Amygdala (tissue), 56 donors: ENCODE data around the gene TRPM3.

ENCODE experiments used
- DNase-seq, 56 donors: peaks; one replicate each; lab custom pipeline; 2025; lab: John Stamatoyannopoulos, UW

TRPM3 gene

DNA sequence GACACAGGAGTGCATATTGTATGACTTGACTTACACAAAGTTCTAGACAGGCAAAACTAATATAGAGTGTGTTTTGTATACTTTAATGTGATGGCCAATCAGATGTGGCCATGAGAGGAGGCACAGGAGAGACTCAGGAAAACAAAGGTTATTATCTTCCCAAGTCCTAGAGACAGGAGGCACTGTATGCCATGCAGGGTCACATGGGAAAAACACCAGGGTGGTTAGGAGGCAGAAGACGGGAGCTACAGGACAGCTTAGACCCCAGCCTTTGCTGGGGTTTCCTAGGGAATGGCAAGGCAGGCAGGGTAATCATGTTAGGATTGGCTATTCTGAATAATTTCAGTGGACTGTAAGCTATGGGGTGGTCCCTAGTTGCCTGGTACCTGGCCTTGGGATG, 16.2 kb downstream of the TRPM3 start:
- no peak for DNase-seq

DNA sequence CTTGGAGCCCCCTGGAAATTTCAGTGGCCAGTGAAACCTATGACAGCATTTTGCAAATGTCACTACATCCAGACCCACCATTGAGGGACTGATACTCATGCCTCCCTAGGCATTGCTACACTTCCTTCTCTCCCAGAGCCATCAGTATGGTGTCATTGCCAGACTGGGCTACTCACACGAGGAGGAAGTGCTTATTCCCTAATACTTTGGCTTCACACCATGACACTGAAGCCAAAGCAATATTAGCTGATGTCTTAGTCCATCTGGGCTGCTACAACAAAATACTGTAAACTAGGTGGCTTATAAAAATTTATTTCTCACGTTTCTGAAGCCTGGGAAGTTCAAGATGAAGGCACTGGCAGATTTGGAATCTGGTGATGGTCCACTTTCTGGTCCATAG, 22.6 kb downstream of the TRPM3 start:
- DNase-seq, result no peak

- no peak for DNase-seq
These were observed 23.8 kb downstream of the TRPM3 start for GRCh38 chr9:71097671-71098070.

DNA sequence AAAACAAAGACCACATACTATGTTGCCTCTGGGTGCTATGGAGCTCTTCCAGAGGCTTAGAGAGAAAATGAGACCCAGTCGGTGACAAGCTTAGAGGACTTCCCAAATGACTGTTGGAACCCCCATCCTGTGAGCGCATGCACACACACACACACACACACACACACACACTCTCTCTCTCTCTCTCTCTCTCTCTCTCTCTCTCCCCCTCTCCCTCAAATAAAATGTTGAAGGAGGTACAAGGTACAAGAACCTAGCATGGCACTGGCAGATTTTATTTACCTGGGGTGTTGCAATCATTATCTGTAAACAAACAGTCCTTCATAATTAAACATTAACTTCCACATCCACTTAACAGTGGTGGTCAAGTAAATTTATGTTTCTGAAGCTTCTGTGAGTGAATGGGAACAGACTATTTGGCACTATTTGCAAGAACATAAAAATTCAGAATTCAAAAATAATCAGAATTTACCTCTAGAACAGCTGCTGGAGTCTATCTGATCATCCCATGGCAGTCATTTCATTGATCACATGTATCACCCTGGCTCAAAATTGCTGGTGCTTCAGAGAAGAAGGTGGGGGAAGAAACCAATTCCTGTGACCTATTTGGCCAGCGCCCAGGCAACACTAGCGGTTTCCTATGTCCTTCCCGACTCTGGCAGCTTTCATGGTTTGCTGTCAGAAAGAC, 24.9 kb downstream of the TRPM3 start:
- DNase-seq, result peak in 13 of 56 donors; percentile 2 to 30 (median 10)

GRCh38 chr9:71094708-71095251, 26.6 kb downstream of the TRPM3 start:
- no peak for DNase-seq

DNA sequence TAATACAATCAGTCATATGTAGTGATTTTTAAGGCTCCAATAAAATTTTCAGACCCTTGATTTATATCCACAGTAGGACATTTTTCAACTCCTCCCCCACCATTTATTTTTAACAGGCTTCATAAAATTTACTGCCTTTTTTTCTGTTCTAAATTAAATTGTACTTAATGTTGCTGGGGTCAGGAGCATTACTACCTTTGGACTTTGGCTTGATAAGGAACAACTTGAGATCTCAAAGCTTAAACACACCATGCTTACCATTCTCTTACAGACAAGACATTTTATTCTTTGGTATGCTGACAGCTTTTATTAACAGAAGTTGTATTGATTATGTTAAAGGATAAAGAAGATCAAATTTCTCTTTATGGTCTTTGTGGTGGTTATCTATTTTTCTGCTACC, 30.5 kb downstream of the TRPM3 start:
- DNase-seq, result no peak

DNA sequence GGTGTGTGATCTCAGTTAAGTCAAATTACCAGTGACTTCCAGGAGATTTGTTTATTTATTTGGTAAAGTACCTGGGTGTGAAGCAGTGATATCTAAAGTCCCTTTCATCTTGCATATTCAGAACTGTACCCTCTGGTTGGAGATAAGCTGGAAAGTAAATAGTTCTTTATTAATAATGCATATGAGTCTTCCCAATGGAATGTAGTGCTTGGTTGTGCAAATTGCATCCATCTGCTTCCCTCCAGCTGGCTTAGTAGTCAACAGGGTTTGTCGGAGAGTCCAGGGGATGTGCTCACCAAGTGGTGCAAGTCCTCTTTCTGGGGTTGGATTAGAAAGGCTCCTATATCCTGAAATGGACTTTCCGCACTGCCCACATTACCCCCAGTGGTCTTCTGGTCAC, 42.0 kb downstream of the TRPM3 start:
- no peak for DNase-seq

- DNase-seq, result no peak
These were observed 45.3 kb downstream of the TRPM3 start for GRCh38 chr9:71076096-71076495.

GRCh38 chr9:71073494-71073893, 47.9 kb downstream of the TRPM3 start:
- DNase-seq, result no peak

DNA sequence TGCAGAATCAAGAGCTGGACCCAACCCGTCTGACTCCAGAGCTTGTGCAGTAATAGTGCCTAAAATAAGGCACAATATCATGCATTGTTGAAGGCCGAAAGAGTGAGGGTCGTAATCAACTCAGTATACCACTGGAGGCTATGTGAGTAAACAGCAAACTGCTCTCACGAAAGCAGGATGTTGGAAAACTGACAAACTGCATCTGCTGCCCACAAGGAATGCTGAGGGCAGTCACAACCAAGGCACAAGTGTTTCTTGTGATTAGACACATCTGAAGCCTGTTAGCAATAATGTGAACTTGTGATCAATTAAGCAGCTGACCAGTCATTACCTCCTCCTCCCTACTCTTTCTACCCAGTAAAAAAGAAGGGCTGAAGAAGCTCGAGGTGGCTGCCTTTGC, 48.8 kb downstream of the TRPM3 start:
- no peak for DNase-seq

DNA sequence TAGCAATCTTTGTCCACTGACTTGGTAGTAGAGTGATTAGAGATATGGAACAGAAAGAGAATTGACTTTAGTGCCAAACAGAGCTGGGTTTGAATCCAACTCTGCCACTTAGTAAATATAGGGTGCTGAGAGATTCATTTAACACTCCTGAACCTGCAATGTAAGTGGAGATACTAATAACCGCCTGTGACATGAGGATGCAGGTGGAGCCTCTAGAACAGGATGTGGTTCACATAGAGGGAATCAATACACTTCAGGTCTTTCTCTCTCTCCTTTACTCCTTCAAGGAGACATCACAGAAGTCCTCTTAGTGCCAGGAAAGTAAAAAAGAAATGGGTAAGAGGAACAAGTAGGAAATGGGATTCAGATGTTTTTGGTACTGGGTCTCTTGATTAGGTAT, 49.8 kb downstream of the TRPM3 start:
- no peak for DNase-seq

- DNase-seq, result no peak
These were observed 62.8 kb downstream of the TRPM3 start for GRCh38 chr9:71058660-71059059.

GRCh38 chr9:71052287-71052686, 69.1 kb downstream of the TRPM3 start:
- no peak for DNase-seq

GRCh38 chr9:71048280-71048679, 73.1 kb downstream of the TRPM3 start:
- no peak for DNase-seq

DNA sequence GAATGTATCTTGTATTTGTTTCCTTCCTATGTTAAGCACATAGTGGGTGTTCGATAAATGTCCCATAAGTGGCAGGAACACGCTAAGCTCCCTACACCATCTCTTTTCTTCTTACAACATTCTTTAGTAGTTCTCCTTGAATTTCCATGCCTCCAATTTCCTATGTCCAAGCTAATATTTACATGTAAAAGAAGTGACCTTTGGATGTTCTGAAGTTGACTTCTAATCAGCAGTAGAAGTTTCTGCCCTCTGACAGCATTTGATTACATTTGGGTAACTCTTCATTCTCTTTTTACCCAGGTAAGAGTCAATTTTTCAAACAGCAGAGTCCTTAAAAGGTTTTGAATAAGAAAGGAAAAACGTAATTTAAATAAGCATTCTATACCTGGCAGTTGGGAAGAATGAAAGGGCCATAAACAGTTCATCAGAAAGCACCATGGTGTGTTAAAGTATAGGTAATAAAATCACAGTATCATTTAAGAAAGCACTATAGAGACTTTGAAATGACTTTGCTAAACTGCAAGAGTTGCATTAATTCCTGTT, 78.9 kb downstream of the TRPM3 start:
- DNase-seq, result no peak

GRCh38 chr9:71037521-71037920, 83.9 kb downstream of the TRPM3 start:
- DNase-seq, result no peak

GRCh38 chr9:71036501-71036900, 84.9 kb downstream of the TRPM3 start:
- DNase-seq, result peak in 12 of 56 donors; percentile 1 to 49 (median 6)

DNA sequence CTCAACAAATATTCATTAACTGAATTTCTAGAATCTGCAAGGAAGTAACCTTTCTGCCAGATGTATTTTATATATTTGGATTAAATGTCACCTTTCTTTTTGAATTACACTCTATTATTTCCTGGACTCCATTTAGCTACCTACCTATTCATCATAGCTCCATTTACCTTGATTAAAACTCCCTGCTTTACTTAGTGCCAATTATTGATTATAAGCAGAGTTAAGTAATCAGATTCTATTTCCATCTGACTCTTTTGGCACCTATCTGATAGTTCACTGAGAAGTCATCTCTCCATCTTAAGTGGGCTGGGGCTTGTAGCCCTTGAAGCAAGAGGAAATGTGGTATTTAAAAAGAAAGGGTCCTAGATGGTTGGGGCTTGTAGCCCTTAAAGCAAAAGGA, 88.6 kb downstream of the TRPM3 start:
- no peak for DNase-seq

DNA sequence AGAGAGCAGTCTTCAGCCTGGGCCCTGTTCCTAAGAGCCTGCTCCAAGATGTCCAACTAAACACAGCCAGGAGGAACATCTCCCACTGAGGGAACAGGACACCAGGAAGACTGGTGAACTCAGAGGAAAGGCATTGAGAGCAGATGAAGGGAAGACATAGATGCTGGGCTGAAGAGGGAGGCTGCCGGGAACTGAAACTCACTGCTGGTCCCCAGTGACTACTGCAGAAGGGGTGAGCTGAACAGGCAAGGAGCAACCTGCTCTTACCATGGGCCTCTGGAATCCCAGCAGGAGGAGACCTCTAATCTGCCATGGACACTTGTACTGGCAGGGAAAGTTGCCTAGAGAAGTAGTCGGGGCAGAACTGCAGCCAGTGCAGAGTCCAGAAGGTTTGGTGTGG, 95.7 kb downstream of the TRPM3 start:
- DNase-seq, result no peak

DNA sequence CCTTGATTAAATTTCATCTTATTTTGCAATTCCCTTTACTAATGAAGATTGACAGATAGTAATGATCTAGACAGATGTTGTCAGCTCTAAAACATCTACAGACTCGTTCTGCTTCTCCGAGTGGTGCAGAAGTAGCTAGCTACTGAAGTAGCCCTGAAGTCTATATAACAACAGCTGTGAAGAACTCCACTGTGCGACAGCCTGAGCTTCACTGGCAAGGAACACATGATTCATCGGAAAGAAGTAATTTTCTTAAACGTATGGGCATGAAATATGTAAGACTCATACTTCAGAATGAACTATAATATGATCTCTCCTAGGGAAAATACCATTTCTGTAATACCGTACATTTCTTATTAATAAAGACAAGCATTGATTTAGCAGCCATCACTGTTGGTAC, 96.2 kb downstream of the TRPM3 start:
- no peak for DNase-seq

GRCh38 chr9:71010258-71010657, 111.2 kb downstream of the TRPM3 start:
- no peak for DNase-seq

- DNase-seq, result no peak
These were observed 116.0 kb downstream of the TRPM3 start for GRCh38 chr9:71005456-71005855.

- DNase-seq, result no peak
These were observed 117.2 kb downstream of the TRPM3 start for GRCh38 chr9:71004196-71004595.
